Lower lobe of right lung (tissue), 2 donors: Measurements from ENCODE around the gene GP1BA. TPM values are rescaled to one million over a fixed set of nuclear protein-coding genes. Genes with fewer than 3 reads are reported as not detected.

Source experiments
- ATAC-seq, 2 donors: fragments of 200-7000 bp; cut with Tn5 transposase; one replicate each; pipeline ENCODE4 v1.9.1; 2020 to 2022; ENCODE audit warnings: mild to moderate bottlenecking in 2 of 2, moderate library complexity in 2 of 2
- DNase-seq: peaks from one replicate; pipeline ENCODE4 v3.0.0-alpha.2; 2020
- H3K27ac ChIP-seq: fragments of 200-600 bp; one replicate; pipeline ENCODE4 v1.8.0; 2022
- H3K27me3 ChIP-seq: fragments of 200-600 bp; one replicate; pipeline ENCODE4 v1.8.0; 2022; ENCODE audit warnings: low read depth
- H3K36me3 ChIP-seq: fragments of 200-600 bp; one replicate; pipeline ENCODE4 v1.8.0; 2022; ENCODE audit warnings: mild to moderate bottlenecking
- H3K4me1 ChIP-seq: fragments of 200-600 bp; one replicate; pipeline ENCODE4 v1.8.0; 2022
- H3K4me3 ChIP-seq: fragments of 200-600 bp; one replicate; pipeline ENCODE4 v1.8.0; 2022; ENCODE audit warnings: mild to moderate bottlenecking
- H3K9me3 ChIP-seq: fragments of 200-600 bp; one replicate; pipeline ENCODE4 v1.8.0; 2022
- CTCF ChIP-seq: fragments of 200-600 bp; IDR thresholded peaks from one replicate; pipeline ENCODE4 v1.8.0; 2022; ENCODE audit warnings: antibody characterized with exemption, mild to moderate bottlenecking
- intact Hi-C: fragments of 100-400 bp; cut with DNase I; formaldehyde crosslinking; loops from one replicate; pipeline ENCODE4 v1.11.0; 2022
- total RNA-seq: library from RNA; stranded (reverse); fragmentation: NEBNext Ultra II Directional; extraction: Animal tissue kit (Norgen Biotek cat#: 25700); gene quantifications from one replicate; pipeline ENCODE4 v1.2.1, GENCODE V29; 2021
- donor health status: DM: no; HTN: yes; CAD: no; lungs with severe emphysema.

The GP1BA gene
- total RNA-seq, 1 donor from 2014 or later: 0.92 TPM

GRCh38 chr17:4967539-4968485 is 35.7 kb downstream of the GP1BA start, which contains the start of gene SPAG7:
Gene SPAG7, minus strand, starts transcription at chr17:4967817. Its CDS starts 13 bp downstream, at chr17:4967804.
- intact Hi-C loops: no loop called here
- H3K36me3 ChIP-seq: peaks cover 37% of the 10 kb centered on the region
- ATAC-seq (peak; percentile 88 to 94), DNase-seq (peak; percentile 96)
- TF ChIP-seq CTCF: no peak
- peaks cover 41% of the 10 kb centered on the region for H3K4me1 ChIP-seq
- peak within 1 kb of the TSS; percentile 94 for H3K4me3 ChIP-seq
- no peaks in the 10 kb centered on the region for H3K9me3 ChIP-seq
- H3K27ac ChIP-seq: peak within 1 kb of the TSS; percentile 93
- no peaks in the 10 kb centered on the region for H3K27me3 ChIP-seq

GRCh38 chr17:4968486-4969046 is 36.5 kb downstream of the GP1BA start:
- peak overlapping the region; percentile 93 for H3K27ac ChIP-seq
- H3K27me3 ChIP-seq: no peaks in the 10 kb centered on the region
- intact Hi-C loops: no loop called here
- H3K9me3 ChIP-seq: no peaks in the 10 kb centered on the region
- DNase-seq (no peak), ATAC-seq (no peak)
- H3K4me3 ChIP-seq: peak overlapping the region; percentile 94
- peaks cover 48% of the 10 kb centered on the region for H3K4me1 ChIP-seq
- no peak for TF ChIP-seq CTCF
- peaks cover 44% of the 10 kb centered on the region for H3K36me3 ChIP-seq

GRCh38 chr17:4969047-4969550 is 37.0 kb downstream of the GP1BA start:
- no peaks in the 10 kb centered on the region for H3K9me3 ChIP-seq
- peaks cover 52% of the 10 kb centered on the region for H3K4me1 ChIP-seq
- H3K27me3 ChIP-seq: no peaks in the 10 kb centered on the region
- H3K36me3 ChIP-seq: peaks cover 50% of the 10 kb centered on the region
- peak overlapping the region; percentile 94 for H3K4me3 ChIP-seq
- intact Hi-C loops: no loop called here
- no peak for DNase-seq
- peak overlapping the region; percentile 93 for H3K27ac ChIP-seq
- no peak for ATAC-seq
- TF ChIP-seq CTCF: no peak

GRCh38 chr17:4969551-4970173 is 37.6 kb downstream of the GP1BA start:
- TF ChIP-seq CTCF: no peak
- intact Hi-C loops: no loop called here
- DNase-seq (no peak), ATAC-seq (no peak)
- H3K4me1 ChIP-seq: peaks cover 52% of the 10 kb centered on the region
- no peaks in the 10 kb centered on the region for H3K27me3 ChIP-seq
- H3K4me3 ChIP-seq: peak overlapping the region; percentile 94
- no peaks in the 10 kb centered on the region for H3K9me3 ChIP-seq
- H3K36me3 ChIP-seq: peaks cover 55% of the 10 kb centered on the region
- peak overlapping the region; percentile 34 for H3K27ac ChIP-seq

- TF ChIP-seq CTCF: no peak
- DNase-seq: no peak
- no peak overlapping the region for H3K4me3 ChIP-seq
- H3K4me1 ChIP-seq: peaks cover 50% of the 10 kb centered on the region
- intact Hi-C loops: no loop called here
- peaks cover 57% of the 10 kb centered on the region for H3K36me3 ChIP-seq
- peak overlapping the region; percentile 34 for H3K27ac ChIP-seq
- no peaks in the 10 kb centered on the region for H3K9me3 ChIP-seq
- no peaks in the 10 kb centered on the region for H3K27me3 ChIP-seq
- ATAC-seq: no peak
Observed at GRCh38 chr17:4970273-4970672, 38.2 kb downstream of the GP1BA start.
